HCT116 (cell line): ENCODE results near the gene LARP4. TPM values are rescaled to one million over a fixed set of nuclear protein-coding genes. Genes with fewer than 3 reads are reported as not detected.
"Not testable (repeated sequence)": the region's sequence is repeated elsewhere in the genome, so short reads cannot be mapped to it uniquely, and the experiment has no call there.

Experiments used
- ATAC-seq: fragments of 200-7000 bp; cut with Tn5 transposase; 2 replicates; pipeline ENCODE4 v1.9.1; 2020; ENCODE audit warnings: mild to moderate bottlenecking, moderate library complexity
- BruUV-seq: library from RNA; stranded (reverse); fragments of 400-500 nt; replicated peaks from 2 replicates; lab custom pipeline; 2021; lab: Mats Ljungman, UMichigan
- CTCF ChIA-PET: fragments of 300-600 bp; sonication (Branson Sonifier 250); formaldehyde crosslinking; loops from one replicate; lab custom pipeline; 2021; ENCODE audit warnings: antibody characterized with exemption; lab: Charles Lee
- POLR2A ChIA-PET: fragments of 300-600, 350-600 bp; sonication (Branson Sonifier 250); formaldehyde crosslinking; loops from one replicate; lab custom pipeline; 2021; ENCODE audit warnings: antibody characterized with exemption; lab: Charles Lee
- RAD21 ChIA-PET, 2 experiments: fragments of 300-600 bp; sonication (Branson Sonifier 250); formaldehyde crosslinking; loops; one replicate each; lab custom pipeline; 2023; ENCODE audit warnings: low total read pairs in 2 of 2; ENCODE audit not compliant: uncharacterized antibody in 2 of 2, unreplicated experiment in 2 of 2, low non-redundant PET in 1 of 2; lab: Charles Lee
- DNase-seq: peaks from one replicate; pipeline ENCODE4 v3.0.0-alpha.2; 2010; ENCODE audit warnings: low read depth, low spot score
- H2AFZ ChIP-seq: fragments of 200-600 bp; shearing (Covaris generic), sonication (generic); 2 replicates; pipeline ENCODE4 v1.6.1; 2017; ENCODE audit warnings: low read depth, mixed run types, mixed read lengths, antibody characterized with exemption, low read length; ENCODE audit not compliant: poor library complexity, severe bottlenecking
- H3K27ac ChIP-seq: 2 replicates; pipeline ENCODE4 v1.5.1; 2012; ENCODE audit warnings: low read depth, low read length
- H3K27me3 ChIP-seq: fragments of 200-600 bp; sonication (generic); 2 replicates; pipeline ENCODE4 v1.6.1; 2016; ENCODE audit warnings: mixed run types, low read length, mixed read lengths; ENCODE audit not compliant: insufficient read depth
- H3K36me3 ChIP-seq, 2 experiments: fragments of 200-500 bp in 1 of 2; fragments of 200-600 bp in 1 of 2; sonication (Bioruptor generic) in 1 of 2; sonication (generic) in 1 of 2; 2 replicates each; pipeline versions ENCODE4 v1.5.1 to v1.6.1; 2014 to 2016; ENCODE audit warnings: low read length in 2 of 2, inconsistent platforms in 1 of 2, mixed read lengths in 1 of 2, mixed run types in 1 of 2; ENCODE audit not compliant: insufficient read depth in 2 of 2, control insufficient read depth in 1 of 2
- H3K4me1 ChIP-seq, 2 experiments: fragments of 200-600 bp in 1 of 2; sonication (generic) in 1 of 2; 2 replicates each; pipeline versions ENCODE4 v1.5.1 to v1.6.1; 2012 to 2017; ENCODE audit warnings: low read length in 2 of 2, inconsistent platforms in 1 of 2, mild to moderate bottlenecking in 1 of 2, mixed read lengths in 1 of 2, mixed run types in 1 of 2, moderate library complexity in 1 of 2; ENCODE audit not compliant: insufficient read depth in 2 of 2, control insufficient read depth in 1 of 2
- H3K4me2 ChIP-seq: fragments of 200-600 bp; sonication (generic); 2 replicates; pipeline ENCODE4 v1.6.1; 2017; ENCODE audit warnings: mixed run types, low read length, mixed read lengths
- H3K4me3 ChIP-seq, 2 experiments: fragments of 200-600 bp in 1 of 2; sonication (generic) in 1 of 2; replicated peaks in 1 of 2; 2 replicates each; pipeline ENCODE4 v1.5.1; 2011 to 2016; ENCODE audit warnings: low read length in 2 of 2, control low read depth in 1 of 2, low read depth in 1 of 2, mild to moderate bottlenecking in 1 of 2, mixed read lengths in 1 of 2, mixed run types in 1 of 2
- H3K79me2 ChIP-seq: fragments of 200-600 bp; sonication (generic); 2 replicates; pipeline ENCODE4 v1.6.1; 2017; ENCODE audit warnings: mild to moderate bottlenecking, mixed run types, low read length, moderate library complexity, mixed read lengths; ENCODE audit not compliant: insufficient read depth
- H3K9ac ChIP-seq: fragments of 200-600 bp; sonication (generic); 2 replicates; pipeline ENCODE4 v1.6.1; 2016; ENCODE audit warnings: low read length, mixed read lengths
- H3K9me2 ChIP-seq: fragments of 200-600 bp; sonication (generic), shearing (Covaris generic); 2 replicates; pipeline ENCODE4 v1.6.1; 2017; ENCODE audit warnings: mixed run types, mild to moderate bottlenecking, moderate library complexity; ENCODE audit not compliant: insufficient read depth
- H3K9me3 ChIP-seq, 2 experiments: fragments of 200-500 bp in 1 of 2; fragments of 200-600 bp in 1 of 2; sonication (Bioruptor generic) in 1 of 2; sonication (generic) in 1 of 2; 2 replicates each; pipeline ENCODE4 v1.6.1; 2014 to 2017; ENCODE audit warnings: low read length in 2 of 2, mixed read lengths in 2 of 2, inconsistent platforms in 1 of 2, low read depth in 1 of 2, mild to moderate bottlenecking in 1 of 2, mixed run types in 1 of 2, moderate library complexity in 1 of 2; ENCODE audit not compliant: control insufficient read depth in 1 of 2, insufficient read depth in 1 of 2
- H4K20me1 ChIP-seq: fragments of 200-600 bp; sonication (generic), shearing (Covaris generic); 2 replicates; pipeline ENCODE4 v1.6.1; 2017; ENCODE audit warnings: mixed run types, mild to moderate bottlenecking, moderate library complexity; ENCODE audit not compliant: insufficient read depth
- EZH2 ChIP-seq: fragments of 200-600 bp; sonication (generic); IDR thresholded peaks from 2 replicates; pipeline ENCODE4 v1.6.1; 2017; ENCODE audit warnings: antibody characterized with exemption, mixed run types
- FOSL1 ChIP-seq: IDR thresholded peaks from 2 replicates; pipeline ENCODE4 v1.6.1; 2012; ENCODE audit warnings: low read depth
- RAD21 ChIP-seq: IDR thresholded peaks from 2 replicates; pipeline ENCODE4 v1.6.1; 2012; ENCODE audit warnings: low read depth, mild to moderate bottlenecking
- SIN3A ChIP-seq: IDR thresholded peaks from 2 replicates; pipeline ENCODE4 v1.6.1; 2012; ENCODE audit warnings: low read depth
- SRF ChIP-seq: IDR thresholded peaks from 2 replicates; pipeline ENCODE4 v1.6.1; 2012; ENCODE audit warnings: low read depth
- ZNF274 ChIP-seq: fragments of 200-500 bp; sonication (Bioruptor generic); IDR thresholded peaks from 2 replicates; pipeline ENCODE4 v1.6.1; 2014; ENCODE audit warnings: mild to moderate bottlenecking, low read depth, low read length, inconsistent platforms
- intact Hi-C: fragments of 100-400 bp; cut with micrococcal nuclease; formaldehyde crosslinking; loops from 2 replicates; pipeline ENCODE4 v1.10.0; 2022
- total RNA-seq: library from RNA; stranded (reverse); gene quantifications from one replicate; pipeline ENCODE4 v1.2.1, GENCODE V29; 2021; ENCODE audit not compliant: unreplicated experiment
- TF ChIP-seq, protein P1 (sequence below), 3 experiments: fragments of 200-600 bp in 1 of 3; sonication (generic) in 1 of 3; IDR thresholded peaks in 2 of 3; conservative IDR thresholded peaks in 1 of 3; 2 replicates each; pipeline ENCODE4 v1.5.1; 2012 to 2017; ENCODE audit warnings: low read depth in 2 of 3, low read length in 2 of 3, antibody characterized with exemption in 1 of 3, borderline replicate concordance in 1 of 3, control low read depth in 1 of 3, mild to moderate bottlenecking in 1 of 3, mixed read lengths in 1 of 3, mixed run types in 1 of 3, moderate library complexity in 1 of 3; ENCODE audit not compliant: insufficient read depth in 1 of 3
- TF ChIP-seq, protein P2 (sequence below): IDR thresholded peaks from 2 replicates; pipeline ENCODE4 v1.6.1; 2012

The LARP4 gene
- total RNA-seq, 1 experiment from 2014 or later, result 76.3 TPM

DNA sequence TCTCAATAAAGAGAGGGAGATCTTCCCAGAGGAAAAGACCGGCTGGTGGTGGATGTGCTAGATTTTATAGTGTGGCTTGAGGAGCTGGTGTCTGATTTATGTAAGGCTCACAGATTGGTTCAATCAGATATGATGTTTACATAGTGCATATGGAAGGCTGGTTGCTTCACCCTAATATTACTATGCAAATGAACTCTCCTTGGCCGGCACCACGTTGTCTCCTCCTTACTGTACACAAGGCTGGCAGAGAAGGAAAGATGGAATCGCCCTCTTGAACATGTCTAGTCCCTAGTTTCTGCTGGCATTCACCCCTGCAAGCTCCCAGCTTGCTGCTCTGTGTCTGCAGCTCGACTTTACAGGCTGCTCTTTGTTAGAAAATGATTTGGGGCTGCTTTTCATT, 13.2 kb upstream of the LARP4 start (continued):
- TF ChIP-seq FOSL1, result no peak
- TF ChIP-seq SIN3A, result no peak
- TF ChIP-seq, protein P1, sequence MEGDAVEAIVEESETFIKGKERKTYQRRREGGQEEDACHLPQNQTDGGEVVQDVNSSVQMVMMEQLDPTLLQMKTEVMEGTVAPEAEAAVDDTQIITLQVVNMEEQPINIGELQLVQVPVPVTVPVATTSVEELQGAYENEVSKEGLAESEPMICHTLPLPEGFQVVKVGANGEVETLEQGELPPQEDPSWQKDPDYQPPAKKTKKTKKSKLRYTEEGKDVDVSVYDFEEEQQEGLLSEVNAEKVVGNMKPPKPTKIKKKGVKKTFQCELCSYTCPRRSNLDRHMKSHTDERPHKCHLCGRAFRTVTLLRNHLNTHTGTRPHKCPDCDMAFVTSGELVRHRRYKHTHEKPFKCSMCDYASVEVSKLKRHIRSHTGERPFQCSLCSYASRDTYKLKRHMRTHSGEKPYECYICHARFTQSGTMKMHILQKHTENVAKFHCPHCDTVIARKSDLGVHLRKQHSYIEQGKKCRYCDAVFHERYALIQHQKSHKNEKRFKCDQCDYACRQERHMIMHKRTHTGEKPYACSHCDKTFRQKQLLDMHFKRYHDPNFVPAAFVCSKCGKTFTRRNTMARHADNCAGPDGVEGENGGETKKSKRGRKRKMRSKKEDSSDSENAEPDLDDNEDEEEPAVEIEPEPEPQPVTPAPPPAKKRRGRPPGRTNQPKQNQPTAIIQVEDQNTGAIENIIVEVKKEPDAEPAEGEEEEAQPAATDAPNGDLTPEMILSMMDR (IDR thresholded peaks at IDR 0.05 in 2 of 3, conservative IDR thresholded peaks at IDR 0.05 in 1 of 3; ENCODE audit: borderline replicate concordance in 1 of 3, insufficient read depth in 1 of 3, low read depth in 2 of 3, low read length in 2 of 3), result no peak
- TF ChIP-seq, protein P2, sequence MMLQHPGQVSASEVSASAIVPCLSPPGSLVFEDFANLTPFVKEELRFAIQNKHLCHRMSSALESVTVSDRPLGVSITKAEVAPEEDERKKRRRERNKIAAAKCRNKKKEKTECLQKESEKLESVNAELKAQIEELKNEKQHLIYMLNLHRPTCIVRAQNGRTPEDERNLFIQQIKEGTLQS, result no peak
- no peak for TF ChIP-seq EZH2
- no peak for TF ChIP-seq SRF
- no peak for TF ChIP-seq RAD21
- TF ChIP-seq ZNF274, result no peak

DNA sequence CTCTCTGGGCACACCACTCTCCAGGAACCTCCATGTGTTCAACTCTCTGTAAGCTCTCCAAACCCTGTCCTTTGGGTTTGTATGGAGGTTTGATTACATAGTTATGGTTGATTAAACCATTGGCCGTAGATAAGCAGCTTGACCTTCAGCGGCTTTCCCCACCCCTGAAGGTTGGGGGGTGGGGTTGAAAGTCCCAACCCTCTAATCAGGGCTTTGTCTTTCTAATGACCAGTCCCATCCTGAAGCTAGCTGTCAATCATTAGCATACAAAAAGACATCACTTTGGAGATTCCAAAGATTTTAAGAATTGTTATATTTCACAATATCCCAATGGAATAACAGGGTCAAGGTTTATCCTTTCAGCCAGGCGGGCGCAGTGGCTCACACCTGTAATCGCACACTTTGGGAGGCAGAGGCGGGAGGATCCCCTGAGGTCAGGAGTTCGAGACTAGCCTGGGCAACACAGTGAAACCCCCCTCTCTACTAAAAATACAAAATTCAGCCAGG, 12.7 kb upstream of the LARP4 start:
- no TSS peak for BruUV-seq
- CTCF ChIA-PET, result no interaction called here
- TF ChIP-seq, protein P2, result no peak

DNA sequence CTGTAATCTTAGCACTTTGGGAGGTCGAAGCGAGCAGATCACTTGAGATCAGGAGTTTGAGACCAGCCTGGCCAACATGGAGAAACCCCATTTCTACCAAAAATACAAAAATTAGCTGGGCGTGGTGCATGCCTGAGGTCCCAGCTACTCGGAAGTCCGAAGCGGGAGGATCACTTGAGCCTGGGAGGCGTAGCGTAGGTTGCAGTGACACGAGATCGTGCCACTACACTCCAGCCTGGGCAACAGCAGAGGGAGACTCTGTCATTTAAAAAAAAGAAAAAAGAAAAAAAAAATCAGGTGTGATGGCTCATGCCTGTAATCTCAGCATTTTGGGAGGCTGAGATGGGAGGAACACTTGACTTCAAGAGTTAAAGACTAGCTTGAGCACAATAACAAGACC, 11.9 kb upstream of the LARP4 start:
- ATAC-seq, H4K20me1 ChIP-seq, H2AFZ ChIP-seq, intact Hi-C loops, BruUV-seq, H3K9me2 ChIP-seq, H3K27me3 ChIP-seq, H3K79me2 ChIP-seq, RAD21 ChIA-PET, H3K4me2 ChIP-seq, H3K36me3 ChIP-seq, H3K9ac ChIP-seq, DNase-seq, H3K27ac ChIP-seq, POLR2A ChIA-PET, CTCF ChIA-PET, H3K9me3 ChIP-seq, H3K4me3 ChIP-seq: not testable (repeated sequence)
- H3K4me1 ChIP-seq, result peaks cover 9 to 19% of the 10 kb centered on the region in 2 experiments

More for the DNA sequence above, 12.7 kb upstream of the LARP4 start:
- Histone ChIP-seq H3K79me2 (no peaks in the 10 kb centered on the region), H3K4me1 (peaks cover 9 to 19% of the 10 kb centered on the region in 2 experiments), H4K20me1 (no peaks in the 10 kb centered on the region), H3K4me2 (no peak overlapping the region), H3K9me2 (no peaks in the 10 kb centered on the region), H3K9me3 (no peaks in the 10 kb centered on the region), H2AFZ (no peak overlapping the region), H3K4me3 (no peak overlapping the region), H3K36me3 (no peaks in the 10 kb centered on the region), H3K9ac (no peak overlapping the region), H3K27ac (no peak overlapping the region), H3K27me3 (no peaks in the 10 kb centered on the region)
- RAD21 ChIA-PET, result no interaction called here
- POLR2A ChIA-PET, result no interaction called here
- no peak for ATAC-seq
- DNase-seq, result no peak
- intact Hi-C loops, result no loop called here
